B cell (primary cell): ENCODE data around the gene DEFB129.

Experiments used
- CTCF ChIP-seq: fragments of 200-600 bp; IDR thresholded peaks from one replicate; pipeline ENCODE4 v1.8.0; 2022; ENCODE audit warnings: antibody characterized with exemption, mild to moderate bottlenecking
- EZH2 ChIP-seq: IDR thresholded peaks from 2 replicates; pipeline ENCODE4 v1.6.1; 2012; ENCODE audit warnings: borderline replicate concordance, low read depth, mild to moderate bottlenecking, moderate library complexity, low read length; ENCODE audit not compliant: insufficient read depth, poor library complexity, severe bottlenecking

GRCh38 chr20:198225-198624 is 28.8 kb upstream of the DEFB129 start:
- TF ChIP-seq CTCF, result no peak
- no peak for TF ChIP-seq EZH2
